SK-N-SH (cell line): Measurements from ENCODE around the gene NPC1.

Experiments
- EP300 ChIP-seq, 2 experiments: IDR thresholded peaks; 2 replicates each; pipeline versions ENCODE4 v1.4.0 to v1.6.1; 2012; ENCODE audit warnings: borderline replicate concordance in 1 of 2, low read depth in 1 of 2, low read length in 1 of 2
- EZH2phosphoT487 ChIP-seq: fragments of 200-600 bp; sonication (generic); IDR thresholded peaks from 2 replicates; pipeline ENCODE4 v1.6.1; 2017; ENCODE audit warnings: low read depth, mixed run types, mild to moderate bottlenecking, antibody characterized with exemption, moderate library complexity, borderline replicate concordance
- JUND ChIP-seq: IDR thresholded peaks from 2 replicates; pipeline ENCODE4 v1.4.0; 2012
- MEF2A ChIP-seq: IDR thresholded peaks from 2 replicates; pipeline ENCODE4 v1.4.0; 2012; ENCODE audit warnings: low read depth, borderline replicate concordance
- POLR2AphosphoS5 ChIP-seq: IDR thresholded peaks from 2 replicates; pipeline ENCODE4 v1.6.1; 2012; ENCODE audit warnings: low read depth, low read length
- RAD21 ChIP-seq: IDR thresholded peaks from 2 replicates; pipeline ENCODE4 v1.6.1; 2012; ENCODE audit warnings: mild to moderate bottlenecking, low read length
- RCOR1 ChIP-seq: fragments of 150-350 bp; IDR thresholded peaks from 2 replicates; pipeline ENCODE4 v1.6.1; 2017; ENCODE audit warnings: antibody characterized with exemption, low read length
- RFX5 ChIP-seq: IDR thresholded peaks from 2 replicates; pipeline ENCODE4 v1.6.1; 2012; ENCODE audit warnings: mild to moderate bottlenecking, improper control_type of control experiment, low read length
- SIN3A ChIP-seq: IDR thresholded peaks from 2 replicates; pipeline ENCODE4 v1.6.1; 2012; ENCODE audit warnings: low read depth, mild to moderate bottlenecking, low read length, moderate library complexity, borderline replicate concordance
- SMC3 ChIP-seq: IDR thresholded peaks from 2 replicates; pipeline ENCODE4 v1.6.1; 2012; ENCODE audit warnings: low read depth, low read length, improper control_type of control experiment
- TAF1 ChIP-seq: IDR thresholded peaks from 2 replicates; pipeline ENCODE4 v1.6.1; 2012; ENCODE audit warnings: low read depth, mild to moderate bottlenecking, low read length, moderate library complexity, borderline replicate concordance
- USF2 ChIP-seq: fragments of 150-350 bp; IDR thresholded peaks from 2 replicates; pipeline ENCODE4 v1.6.1; 2017; ENCODE audit warnings: antibody characterized with exemption, low read length, low read depth, borderline replicate concordance
- YY1 ChIP-seq: IDR thresholded peaks from 2 replicates; pipeline ENCODE4 v1.4.0; 2012; ENCODE audit warnings: low read depth, mild to moderate bottlenecking
- TF ChIP-seq, protein P1 (sequence below): fragments of 200-600 bp; sonication (generic); IDR thresholded peaks from 2 replicates; pipeline ENCODE4 v1.6.1; 2017; ENCODE audit warnings: antibody characterized with exemption, mild to moderate bottlenecking, moderate library complexity

- no peak for TF ChIP-seq EZH2phosphoT487
- TF ChIP-seq RCOR1: no peak
- TF ChIP-seq, protein P1, sequence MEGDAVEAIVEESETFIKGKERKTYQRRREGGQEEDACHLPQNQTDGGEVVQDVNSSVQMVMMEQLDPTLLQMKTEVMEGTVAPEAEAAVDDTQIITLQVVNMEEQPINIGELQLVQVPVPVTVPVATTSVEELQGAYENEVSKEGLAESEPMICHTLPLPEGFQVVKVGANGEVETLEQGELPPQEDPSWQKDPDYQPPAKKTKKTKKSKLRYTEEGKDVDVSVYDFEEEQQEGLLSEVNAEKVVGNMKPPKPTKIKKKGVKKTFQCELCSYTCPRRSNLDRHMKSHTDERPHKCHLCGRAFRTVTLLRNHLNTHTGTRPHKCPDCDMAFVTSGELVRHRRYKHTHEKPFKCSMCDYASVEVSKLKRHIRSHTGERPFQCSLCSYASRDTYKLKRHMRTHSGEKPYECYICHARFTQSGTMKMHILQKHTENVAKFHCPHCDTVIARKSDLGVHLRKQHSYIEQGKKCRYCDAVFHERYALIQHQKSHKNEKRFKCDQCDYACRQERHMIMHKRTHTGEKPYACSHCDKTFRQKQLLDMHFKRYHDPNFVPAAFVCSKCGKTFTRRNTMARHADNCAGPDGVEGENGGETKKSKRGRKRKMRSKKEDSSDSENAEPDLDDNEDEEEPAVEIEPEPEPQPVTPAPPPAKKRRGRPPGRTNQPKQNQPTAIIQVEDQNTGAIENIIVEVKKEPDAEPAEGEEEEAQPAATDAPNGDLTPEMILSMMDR: no peak
- no peak for TF ChIP-seq RFX5
- no peak for TF ChIP-seq RAD21
- TF ChIP-seq EP300 (IDR thresholded peaks at IDR 0.05; ENCODE audit: borderline replicate concordance in 1 of 2, low read depth in 1 of 2, low read length in 1 of 2): no peak
- no peak for TF ChIP-seq TAF1
- TF ChIP-seq POLR2AphosphoS5: no peak
- TF ChIP-seq SIN3A: no peak
- TF ChIP-seq YY1: no peak
- TF ChIP-seq SMC3: no peak
- TF ChIP-seq MEF2A: no peak
- TF ChIP-seq USF2: no peak
- TF ChIP-seq JUND: no peak
These were observed 49.7 kb upstream of the NPC1 start for GRCh38 chr18:23636071-23636399.
